Ishikawa (cell line): ENCODE measurements around the gene NCEH1.

Source experiments
- CEBPB ChIP-seq: IDR thresholded peaks from 2 replicates; pipeline ENCODE4 v1.6.1; 2012
- CREB1 ChIP-seq: IDR thresholded peaks from 2 replicates; pipeline ENCODE4 v1.6.1; 2012; ENCODE audit warnings: low read depth
- EGR1 ChIP-seq: IDR thresholded peaks from 2 replicates; pipeline ENCODE4 v1.6.1; 2012
- EP300 ChIP-seq: IDR thresholded peaks from 2 replicates; pipeline ENCODE4 v1.6.1; 2012; ENCODE audit warnings: borderline replicate concordance
- FOXM1 ChIP-seq: IDR thresholded peaks from 2 replicates; pipeline ENCODE4 v1.6.1; 2012; ENCODE audit warnings: low read depth, borderline replicate concordance
- NFIC ChIP-seq: IDR thresholded peaks from 2 replicates; pipeline ENCODE4 v1.6.1; 2012
- RAD21 ChIP-seq: IDR thresholded peaks from 2 replicates; pipeline ENCODE4 v1.6.1; 2012; ENCODE audit warnings: low read depth
- TAF1 ChIP-seq: IDR thresholded peaks from 2 replicates; pipeline ENCODE4 v1.6.1; 2012; ENCODE audit warnings: low read depth, mild to moderate bottlenecking
- TCF12 ChIP-seq: IDR thresholded peaks from 2 replicates; pipeline ENCODE4 v1.6.1; 2012; ENCODE audit warnings: low read depth
- TEAD4 ChIP-seq: IDR thresholded peaks from 2 replicates; pipeline ENCODE4 v1.6.1; 2012
- YY1 ChIP-seq: IDR thresholded peaks from 2 replicates; pipeline ENCODE4 v1.6.1; 2012; ENCODE audit warnings: low read depth
- ZBTB7A ChIP-seq: IDR thresholded peaks from 2 replicates; pipeline ENCODE4 v1.6.1; 2012; ENCODE audit warnings: low read depth
- TF ChIP-seq, protein P1 (sequence below): IDR thresholded peaks from 2 replicates; pipeline ENCODE4 v1.6.1; 2012
- TF ChIP-seq, protein P2 (sequence below): IDR thresholded peaks from 2 replicates; pipeline ENCODE4 v1.6.1; 2012
- TF ChIP-seq, protein P3 (sequence below): IDR thresholded peaks from 2 replicates; pipeline ENCODE4 v1.6.1; 2012; ENCODE audit warnings: low read depth, mild to moderate bottlenecking

The NCEH1 gene

DNA sequence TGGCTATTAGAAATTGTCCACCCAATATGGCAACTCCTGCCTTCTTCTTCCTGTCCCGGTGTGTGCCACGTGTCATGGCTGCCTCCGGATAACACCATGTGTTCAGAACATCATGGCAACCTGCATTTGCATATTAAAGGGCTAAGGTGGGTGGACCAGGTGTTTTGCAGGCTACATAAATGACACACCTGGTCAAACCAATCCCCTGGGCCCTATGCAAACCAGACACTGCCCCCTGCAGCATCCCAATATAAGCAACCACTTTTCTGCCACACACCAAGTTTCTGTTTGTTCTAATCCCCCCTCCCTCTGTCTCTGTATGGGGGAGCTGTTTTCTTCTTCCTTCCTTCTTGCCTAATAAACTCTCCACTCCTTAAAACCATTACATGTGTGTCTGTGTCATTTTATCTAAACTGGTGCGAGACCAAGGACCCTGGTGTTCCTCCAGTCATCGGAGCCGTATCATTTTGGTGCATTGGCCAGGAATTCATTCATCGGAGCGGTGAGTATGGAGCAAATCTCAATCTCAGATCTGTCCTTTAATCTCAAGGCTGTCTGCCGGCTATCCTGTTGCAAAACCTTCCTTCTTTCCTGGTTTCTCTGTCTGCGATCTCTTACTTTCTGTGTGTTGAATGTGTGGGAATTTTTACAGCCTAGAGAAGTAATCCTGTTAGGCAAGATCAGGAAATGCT is 44.5 kb downstream of the NCEH1 start:
- TF ChIP-seq, protein P1, sequence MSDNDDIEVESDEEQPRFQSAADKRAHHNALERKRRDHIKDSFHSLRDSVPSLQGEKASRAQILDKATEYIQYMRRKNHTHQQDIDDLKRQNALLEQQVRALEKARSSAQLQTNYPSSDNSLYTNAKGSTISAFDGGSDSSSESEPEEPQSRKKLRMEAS, result peak; percentile 70
- TF ChIP-seq RAD21 (peak; percentile 71), ZBTB7A (no peak), TCF12 (peak; percentile 36; the same call in 1 of the 2 replicates), EP300 (no peak; the same call in 1 of the 2 replicates), FOXM1 (no peak), YY1 (peak; percentile 83)
- TF ChIP-seq, protein P2, sequence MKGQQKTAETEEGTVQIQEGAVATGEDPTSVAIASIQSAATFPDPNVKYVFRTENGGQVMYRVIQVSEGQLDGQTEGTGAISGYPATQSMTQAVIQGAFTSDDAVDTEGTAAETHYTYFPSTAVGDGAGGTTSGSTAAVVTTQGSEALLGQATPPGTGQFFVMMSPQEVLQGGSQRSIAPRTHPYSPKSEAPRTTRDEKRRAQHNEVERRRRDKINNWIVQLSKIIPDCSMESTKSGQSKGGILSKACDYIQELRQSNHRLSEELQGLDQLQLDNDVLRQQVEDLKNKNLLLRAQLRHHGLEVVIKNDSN, result 0 out of 2 replicates have a peak, but pooled peaks have one; percentile 17

DNA sequence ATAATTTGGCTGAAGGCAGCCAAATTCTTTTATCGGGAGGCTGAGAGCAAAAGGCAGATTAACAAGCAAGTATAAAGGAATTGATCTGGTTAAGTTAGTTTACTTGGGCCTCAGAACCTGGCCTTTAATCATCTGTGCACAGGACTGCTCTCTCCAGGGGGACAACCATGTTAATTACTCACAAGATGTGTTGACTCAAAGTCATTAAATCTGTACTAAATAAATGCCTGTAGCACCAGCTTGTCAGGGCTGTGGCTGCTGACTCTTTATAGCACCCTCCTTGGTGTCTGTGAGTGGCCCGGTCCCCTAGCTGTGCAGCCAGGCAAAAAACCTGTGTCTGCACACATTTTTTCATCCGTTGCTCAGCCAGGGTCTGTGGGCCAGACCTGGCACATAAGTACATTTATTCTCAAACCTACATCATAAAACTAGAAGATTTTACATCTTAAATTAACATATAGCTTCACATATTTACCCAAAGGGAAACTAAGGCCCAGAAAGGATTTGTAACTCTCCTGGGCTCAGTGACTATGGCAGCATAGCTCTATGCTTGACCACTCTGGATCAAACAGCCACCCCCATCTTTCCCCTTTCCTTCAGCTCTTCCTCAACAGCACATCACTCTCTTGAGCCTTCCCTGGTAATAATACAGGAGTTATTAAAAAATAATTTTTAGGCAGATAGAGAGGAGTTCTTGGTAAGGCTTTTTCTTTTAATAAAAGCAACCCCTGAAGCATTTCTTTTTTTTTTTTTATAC is 51.4 kb downstream of the NCEH1 start:
- TF ChIP-seq, protein P1, result no peak; the same call in 1 of the 2 replicates
- TF ChIP-seq TAF1 (no peak), RAD21 (no peak), CEBPB (no peak), YY1 (no peak), FOXM1 (0 out of 2 replicates have a peak, but pooled peaks have one; percentile 4), ZBTB7A (no peak), TCF12 (no peak), CREB1 (no peak), TEAD4 (peak; percentile 65; the same call in 1 of the 2 replicates)
- TF ChIP-seq, protein P2, result no peak

DNA sequence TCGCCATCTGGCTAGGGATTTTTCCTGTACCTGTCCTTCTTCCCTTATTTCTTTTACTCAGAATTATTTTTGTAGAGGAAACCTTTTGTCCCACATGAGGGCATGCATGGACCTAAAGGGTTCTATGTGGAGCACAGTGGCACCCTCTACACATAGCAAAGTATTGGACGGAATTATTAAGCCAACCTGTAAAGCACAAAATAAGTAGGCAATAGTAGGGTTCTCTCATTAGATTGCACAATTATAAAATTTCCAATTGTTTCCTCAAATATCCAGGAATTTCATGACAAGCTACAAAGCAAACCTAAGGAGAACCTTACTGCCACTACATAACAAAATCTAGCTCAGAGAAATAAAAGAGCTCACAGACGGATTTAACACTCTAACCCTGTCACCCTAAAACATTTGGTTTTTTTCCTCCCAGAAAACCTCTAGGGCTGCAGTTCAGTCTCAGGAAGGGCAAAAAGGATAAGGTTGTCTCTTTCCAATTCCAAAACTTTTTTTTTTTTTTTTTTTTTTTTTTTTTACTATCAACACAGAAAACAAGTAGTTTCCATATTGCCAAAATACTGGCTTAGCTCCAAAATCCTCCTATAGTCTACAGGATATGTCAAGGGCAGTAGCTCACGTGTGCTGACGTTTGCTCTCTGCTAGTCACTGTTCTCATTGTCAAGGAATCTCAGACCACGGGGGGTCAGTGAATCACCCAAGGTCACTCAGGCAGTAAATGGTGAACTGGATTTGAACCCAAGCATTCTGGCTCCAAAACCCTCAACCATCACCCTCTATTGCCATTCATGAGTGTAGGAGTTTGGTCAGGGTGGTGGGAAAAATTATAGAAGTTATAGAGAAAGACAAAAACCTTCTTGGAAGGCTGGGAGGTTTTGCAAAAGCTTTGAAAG is 52.3 kb downstream of the NCEH1 start:
- TF ChIP-seq TEAD4 (peak; percentile 99), NFIC (peak; percentile 98), TAF1 (no peak), TCF12 (peak; percentile 98), ZBTB7A (no peak), FOXM1 (peak; percentile 95), CREB1 (peak; percentile 47; the same call in 1 of the 2 replicates), EGR1 (no peak), CEBPB (peak; percentile 57), RAD21 (peak; percentile 10; the same call in 1 of the 2 replicates), YY1 (peak; percentile 61; the same call in 1 of the 2 replicates), EP300 (peak; percentile 99)
- TF ChIP-seq, protein P3, sequence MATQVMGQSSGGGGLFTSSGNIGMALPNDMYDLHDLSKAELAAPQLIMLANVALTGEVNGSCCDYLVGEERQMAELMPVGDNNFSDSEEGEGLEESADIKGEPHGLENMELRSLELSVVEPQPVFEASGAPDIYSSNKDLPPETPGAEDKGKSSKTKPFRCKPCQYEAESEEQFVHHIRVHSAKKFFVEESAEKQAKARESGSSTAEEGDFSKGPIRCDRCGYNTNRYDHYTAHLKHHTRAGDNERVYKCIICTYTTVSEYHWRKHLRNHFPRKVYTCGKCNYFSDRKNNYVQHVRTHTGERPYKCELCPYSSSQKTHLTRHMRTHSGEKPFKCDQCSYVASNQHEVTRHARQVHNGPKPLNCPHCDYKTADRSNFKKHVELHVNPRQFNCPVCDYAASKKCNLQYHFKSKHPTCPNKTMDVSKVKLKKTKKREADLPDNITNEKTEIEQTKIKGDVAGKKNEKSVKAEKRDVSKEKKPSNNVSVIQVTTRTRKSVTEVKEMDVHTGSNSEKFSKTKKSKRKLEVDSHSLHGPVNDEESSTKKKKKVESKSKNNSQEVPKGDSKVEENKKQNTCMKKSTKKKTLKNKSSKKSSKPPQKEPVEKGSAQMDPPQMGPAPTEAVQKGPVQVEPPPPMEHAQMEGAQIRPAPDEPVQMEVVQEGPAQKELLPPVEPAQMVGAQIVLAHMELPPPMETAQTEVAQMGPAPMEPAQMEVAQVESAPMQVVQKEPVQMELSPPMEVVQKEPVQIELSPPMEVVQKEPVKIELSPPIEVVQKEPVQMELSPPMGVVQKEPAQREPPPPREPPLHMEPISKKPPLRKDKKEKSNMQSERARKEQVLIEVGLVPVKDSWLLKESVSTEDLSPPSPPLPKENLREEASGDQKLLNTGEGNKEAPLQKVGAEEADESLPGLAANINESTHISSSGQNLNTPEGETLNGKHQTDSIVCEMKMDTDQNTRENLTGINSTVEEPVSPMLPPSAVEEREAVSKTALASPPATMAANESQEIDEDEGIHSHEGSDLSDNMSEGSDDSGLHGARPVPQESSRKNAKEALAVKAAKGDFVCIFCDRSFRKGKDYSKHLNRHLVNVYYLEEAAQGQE, result no peak
- TF ChIP-seq, protein P1, result peak; percentile 81
- TF ChIP-seq, protein P2, result peak; percentile 89

DNA sequence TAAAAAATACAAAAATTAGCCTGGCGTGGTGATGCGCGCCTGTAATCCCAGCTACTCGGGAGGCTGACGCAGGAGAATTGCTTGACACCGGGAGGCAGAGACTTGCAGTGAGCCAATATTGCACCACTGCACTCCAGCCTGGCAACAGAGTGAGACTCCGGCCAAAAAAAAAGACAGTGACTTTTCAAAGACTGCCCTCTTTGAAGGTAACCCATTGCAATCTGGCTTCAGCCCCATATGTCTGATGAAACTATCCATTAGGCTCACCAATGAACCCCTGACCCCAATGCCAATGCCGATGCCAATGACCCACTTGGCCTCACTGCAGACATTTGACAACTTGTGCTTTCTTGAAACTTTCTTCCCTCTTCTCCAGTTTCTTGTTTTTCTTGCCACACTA is 54.3 kb downstream of the NCEH1 start:
- TF ChIP-seq RAD21 (no peak), CREB1 (no peak), TCF12 (no peak), FOXM1 (no peak), EGR1 (no peak)

DNA sequence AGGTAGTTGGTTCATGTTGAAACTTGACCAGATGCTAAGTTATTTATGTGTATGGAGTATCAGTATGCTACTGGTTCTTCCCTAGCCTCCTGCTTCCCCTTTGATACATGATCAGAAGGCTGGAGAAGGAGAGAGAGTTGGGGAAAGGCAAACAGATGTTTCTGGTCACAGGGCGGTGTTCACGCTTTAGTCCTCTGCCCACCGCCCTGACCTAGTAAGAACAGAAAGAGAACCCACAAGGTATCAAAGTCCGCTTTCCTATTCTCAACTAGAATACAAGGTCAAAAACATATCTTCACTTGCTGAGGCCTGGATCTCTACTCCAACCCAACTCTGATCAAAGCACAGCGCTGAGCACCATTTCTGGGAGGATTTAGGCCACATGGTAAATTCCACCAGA is 55.5 kb downstream of the NCEH1 start:
- TF ChIP-seq ZBTB7A (no peak), TAF1 (no peak), TCF12 (no peak)

DNA sequence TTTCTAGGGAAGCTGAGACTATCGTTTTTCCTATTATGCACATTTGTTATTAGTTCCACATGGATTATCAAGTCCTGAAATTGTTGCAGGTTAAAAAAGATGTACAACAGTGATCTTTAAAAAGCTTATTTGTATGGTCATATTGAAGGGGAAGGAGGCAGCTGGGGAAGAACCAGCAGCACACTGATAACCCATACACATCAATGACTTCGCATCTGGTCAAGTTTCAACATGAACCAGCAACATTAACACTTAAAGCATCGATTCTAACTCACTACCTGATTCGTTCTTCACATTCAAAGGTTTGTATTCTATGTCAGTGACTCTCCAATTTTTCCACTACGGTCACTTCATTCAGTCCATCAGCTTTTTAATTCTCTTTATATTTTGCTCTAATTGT is 56.4 kb downstream of the NCEH1 start:
- no peak for TF ChIP-seq RAD21
- TF ChIP-seq CREB1, result 0 out of 2 replicates have a peak, but pooled peaks have one; percentile 15
- TF ChIP-seq, protein P3, result no peak
- TF ChIP-seq ZBTB7A, result no peak
